PFSK-1 (cell line): ENCODE measurements around the gene SLC38A10.

ENCODE experiments used
- FOXP2 ChIP-seq: optimal IDR thresholded peaks from 2 replicates; pipeline ENCODE3; 2011; ENCODE audit warnings: borderline replicate concordance, control low read depth, inconsistent platforms; ENCODE audit not compliant: insufficient read depth; ENCODE audit errors: extremely low read length, extremely low read depth
- POLR2AphosphoS5 ChIP-seq: IDR thresholded peaks from 2 replicates; pipeline ENCODE4 v1.6.1; 2012; ENCODE audit warnings: low read depth, mild to moderate bottlenecking, control low read depth, low read length, moderate library complexity
- REST ChIP-seq, 2 experiments: IDR thresholded peaks; 2 replicates each; pipeline versions ENCODE4 v1.6.1 to v1.8.0; 2011 to 2012; ENCODE audit warnings: low read depth in 2 of 2, low read length in 2 of 2, control low read depth in 1 of 2, inconsistent platforms in 1 of 2, mild to moderate bottlenecking in 1 of 2, moderate library complexity in 1 of 2; ENCODE audit not compliant: insufficient read depth in 1 of 2
- SIN3A ChIP-seq: IDR thresholded peaks from 2 replicates; pipeline ENCODE4 v1.6.1; 2012; ENCODE audit warnings: mild to moderate bottlenecking, low read length, moderate library complexity, borderline replicate concordance; ENCODE audit not compliant: insufficient read depth
- TAF1 ChIP-seq: IDR thresholded peaks from 2 replicates; pipeline ENCODE4 v1.6.1; 2012; ENCODE audit warnings: low read length, control low read depth, borderline replicate concordance; ENCODE audit not compliant: insufficient read depth

The SLC38A10 gene

GRCh38 chr17:81243333-81243664, 51.8 kb downstream of the SLC38A10 start:
- TF ChIP-seq REST (IDR thresholded peaks at IDR 0.05; ENCODE audit: insufficient read depth in 1 of 2, low read depth in 2 of 2, low read length in 2 of 2) (no peak), SIN3A (no peak)

- TF ChIP-seq SIN3A, result no peak
- no peak for TF ChIP-seq TAF1
- TF ChIP-seq FOXP2, result no peak
- peak in 1 of 2 experiments; percentile 66; a peak in 2 of 4 replicates for TF ChIP-seq REST (IDR thresholded peaks at IDR 0.05; ENCODE audit: insufficient read depth in 1 of 2, low read depth in 2 of 2, low read length in 2 of 2)
- TF ChIP-seq POLR2AphosphoS5, result 0 out of 2 replicates have a peak, but pooled peaks have one; percentile 19
Measured at GRCh38 chr17:81242421-81243332, 52.4 kb downstream of the SLC38A10 start.

- TF ChIP-seq TAF1 (no peak), SIN3A (no peak), REST (IDR thresholded peaks at IDR 0.05; ENCODE audit: insufficient read depth in 1 of 2, low read depth in 2 of 2, low read length in 2 of 2) (no peak), POLR2AphosphoS5 (peak; percentile 9; the same call in 1 of the 2 replicates)
Measured at GRCh38 chr17:81241648-81242420, 53.3 kb downstream of the SLC38A10 start.

- TF ChIP-seq TAF1, result no peak
- TF ChIP-seq POLR2AphosphoS5, result no peak
- TF ChIP-seq FOXP2, result no peak
- no peak for TF ChIP-seq SIN3A
- TF ChIP-seq REST (IDR thresholded peaks at IDR 0.05; ENCODE audit: insufficient read depth in 1 of 2, low read depth in 2 of 2, low read length in 2 of 2), result no peak
Measured at GRCh38 chr17:81241203-81241602, 53.9 kb downstream of the SLC38A10 start.
